ENCODE results near the gene KLHL22.
A peak's percentile ranks its signal among the peaks of the same experiment; 100 is the strongest.
"Not testable (repeated sequence)": the region's sequence is repeated elsewhere in the genome, so short reads cannot be mapped to it uniquely, and the experiment has no call there.

KLHL22 gene

DNA sequence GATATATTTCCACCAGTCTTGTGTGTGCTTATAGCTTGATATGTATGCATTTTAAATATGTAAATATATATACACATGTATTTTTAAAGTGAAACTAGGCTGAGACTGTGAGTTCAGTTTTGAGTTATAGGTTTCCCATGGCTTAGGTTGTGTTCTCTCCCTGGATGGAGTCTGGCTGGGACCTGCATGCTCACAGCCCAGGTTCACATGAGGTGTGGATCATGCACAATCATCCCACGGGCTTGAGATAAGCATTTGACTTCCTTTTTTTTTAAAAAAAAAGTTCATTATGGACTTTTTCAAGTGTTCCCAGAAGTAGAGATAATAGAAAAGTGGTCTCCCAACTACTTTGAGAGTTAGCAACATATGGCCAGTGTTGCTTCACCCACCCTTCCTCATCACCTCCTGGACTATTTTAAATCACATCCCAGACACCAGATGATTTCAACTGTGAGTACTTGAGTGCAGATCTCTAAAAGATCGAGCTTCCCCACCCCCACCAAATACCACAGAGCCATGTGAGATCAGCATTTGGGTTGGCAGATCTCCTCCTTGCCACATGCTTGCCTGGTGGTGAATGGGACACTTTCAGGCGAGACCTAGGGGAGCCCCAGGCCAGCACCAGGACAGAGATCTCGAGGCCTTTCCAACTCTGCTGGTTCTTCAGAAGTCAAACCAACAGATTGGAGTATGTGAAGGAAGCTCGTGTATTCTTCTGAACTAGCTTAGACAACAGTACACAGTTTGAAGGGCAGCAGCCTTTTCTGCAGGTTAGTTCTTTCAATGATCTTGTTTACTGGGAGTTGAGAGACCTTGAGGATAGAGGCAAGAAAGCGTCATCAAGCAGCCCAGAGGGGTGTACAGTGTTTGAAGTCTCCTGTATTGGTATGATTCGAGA is 27.7 kb upstream of the KLHL22 start:
- no peak for DNase-seq (ENCODE audit: low spot score)

- no peak for DNase-seq (ENCODE audit: low spot score)
Observed at GRCh38 chr22:20522134-20523004, 26.8 kb upstream of the KLHL22 start.

- no peak for DNase-seq (ENCODE audit: low spot score)
Observed at GRCh38 chr22:20520093-20520511, 24.5 kb upstream of the KLHL22 start.

GRCh38 chr22:20519558-20519957 is 24.0 kb upstream of the KLHL22 start:
- no peak for DNase-seq (ENCODE audit: low spot score)

- DNase-seq (ENCODE audit: low spot score): no peak
Observed at GRCh38 chr22:20517841-20518592, 22.4 kb upstream of the KLHL22 start.

DNA sequence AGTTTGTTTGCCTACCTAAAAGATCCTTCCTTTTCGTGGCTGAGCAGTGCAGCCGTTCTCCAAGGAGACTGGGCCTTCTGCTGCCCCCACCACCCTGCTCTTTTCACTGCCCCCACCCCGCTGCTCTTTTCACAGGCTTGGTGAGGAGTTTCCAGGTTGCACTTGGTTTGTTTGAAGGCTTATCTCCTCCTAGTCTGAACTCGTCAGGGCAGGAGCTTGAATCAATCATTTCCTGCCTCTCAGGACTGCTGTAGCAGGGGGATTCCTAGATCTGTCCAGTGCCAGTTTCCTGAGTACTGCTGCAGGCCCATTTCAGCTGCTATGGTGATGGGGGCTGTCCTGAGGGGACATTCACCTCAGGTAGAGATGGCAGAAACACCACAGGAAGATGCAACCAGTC is 21.8 kb upstream of the KLHL22 start:
- no peak for DNase-seq (ENCODE audit: low spot score)

- no peak for DNase-seq (ENCODE audit: low spot score)
Observed at GRCh38 chr22:20516399-20516798, 20.8 kb upstream of the KLHL22 start.

DNA sequence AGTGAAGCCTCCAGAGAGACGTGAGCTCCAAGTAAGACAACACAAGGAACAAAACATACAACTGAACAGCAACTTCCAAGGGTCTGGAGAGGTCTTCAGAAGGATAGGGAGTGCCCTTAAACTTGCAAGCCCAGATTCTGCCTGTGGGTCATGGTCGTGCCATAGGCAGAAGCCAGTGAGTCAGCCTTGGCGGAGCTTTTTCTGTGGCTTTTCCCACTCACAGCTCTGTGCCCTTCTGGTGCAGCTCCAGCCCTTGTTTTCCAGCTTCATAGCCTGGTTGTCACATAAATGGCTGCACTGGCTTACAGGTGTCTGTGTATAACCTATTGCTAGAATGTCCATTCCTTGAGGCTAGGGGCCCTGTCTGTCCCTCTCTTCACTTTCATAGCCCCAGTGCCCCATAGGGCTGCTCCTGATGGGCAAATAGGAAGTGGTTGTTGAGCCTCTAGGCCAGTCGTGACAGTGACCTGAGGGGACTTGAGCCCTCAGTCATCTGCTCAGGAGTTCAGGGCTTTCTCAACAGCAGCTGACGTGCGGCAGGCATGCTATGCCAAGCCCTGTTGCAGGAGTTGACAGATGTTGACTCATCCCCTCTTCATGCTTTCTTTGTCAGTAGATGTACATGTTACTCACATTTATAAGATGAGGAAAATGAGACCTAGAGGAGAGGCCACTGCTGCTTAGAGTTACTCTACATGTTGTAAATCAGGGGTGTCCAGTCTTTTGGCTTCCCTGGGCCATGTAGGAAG is 19.2 kb upstream of the KLHL22 start:
- DNase-seq (ENCODE audit: low spot score): no peak

DNA sequence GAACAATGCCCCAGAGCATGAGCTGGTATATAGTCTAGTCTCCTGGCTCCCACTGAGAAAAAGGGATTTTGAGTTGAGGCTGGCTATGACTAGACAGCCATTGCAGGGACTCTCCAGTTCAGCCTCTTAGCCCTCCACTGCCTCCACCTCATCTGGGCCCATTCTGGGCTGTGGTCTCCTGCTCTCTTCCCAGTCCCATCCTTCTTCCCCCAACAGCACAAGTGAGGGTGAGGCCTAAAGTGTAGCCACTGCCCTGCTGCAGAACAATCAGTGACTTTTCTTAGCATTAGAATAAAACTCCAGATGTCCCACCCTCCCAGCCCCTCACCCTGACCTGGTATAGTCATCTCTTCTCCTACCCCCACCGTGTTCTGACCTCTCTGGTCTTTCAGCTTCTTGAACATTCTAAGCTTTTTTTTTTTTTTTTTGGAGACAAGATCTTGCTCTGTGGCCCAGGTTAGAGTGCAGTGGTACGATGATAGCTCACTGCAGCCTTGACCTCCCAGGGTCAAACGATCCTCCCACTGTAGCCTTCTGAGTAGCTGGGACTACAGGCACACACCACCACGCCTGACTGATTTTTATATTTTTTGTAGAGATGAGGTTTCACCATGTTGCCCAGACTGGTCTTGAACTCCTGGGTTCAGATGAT is 16.1 kb upstream of the KLHL22 start:
- no peak for DNase-seq (ENCODE audit: low spot score)

- DNase-seq (ENCODE audit: low spot score): no peak
Observed at GRCh38 chr22:20510811-20511577, 15.4 kb upstream of the KLHL22 start.

- peak; percentile 82 for DNase-seq (ENCODE audit: low spot score)
Observed at GRCh38 chr22:20509344-20510047, 13.9 kb upstream of the KLHL22 start.

DNA sequence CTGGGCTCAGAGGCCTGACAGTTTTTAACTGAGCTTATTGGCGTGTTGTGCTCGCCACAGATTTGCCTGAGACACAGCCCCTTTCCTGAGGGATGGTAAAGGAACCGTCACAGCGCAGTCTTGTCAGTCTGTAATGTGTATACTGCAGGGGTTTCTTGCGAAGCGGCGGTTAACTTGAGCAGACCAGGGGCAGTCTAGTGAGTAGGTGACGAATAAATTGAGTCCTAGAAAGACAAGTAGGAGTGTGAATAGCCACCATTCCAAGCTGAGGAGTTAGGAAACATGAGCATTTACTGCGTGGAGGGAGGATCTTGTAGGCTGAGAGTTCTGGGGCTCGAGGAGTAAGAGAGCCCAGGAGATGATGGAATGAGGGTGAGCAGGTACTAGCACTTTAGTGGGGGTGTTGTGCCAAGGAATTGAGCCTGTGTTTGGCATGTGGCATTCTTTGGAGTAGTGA is 13.2 kb upstream of the KLHL22 start:
- DNase-seq (ENCODE audit: low spot score): no peak

DNA sequence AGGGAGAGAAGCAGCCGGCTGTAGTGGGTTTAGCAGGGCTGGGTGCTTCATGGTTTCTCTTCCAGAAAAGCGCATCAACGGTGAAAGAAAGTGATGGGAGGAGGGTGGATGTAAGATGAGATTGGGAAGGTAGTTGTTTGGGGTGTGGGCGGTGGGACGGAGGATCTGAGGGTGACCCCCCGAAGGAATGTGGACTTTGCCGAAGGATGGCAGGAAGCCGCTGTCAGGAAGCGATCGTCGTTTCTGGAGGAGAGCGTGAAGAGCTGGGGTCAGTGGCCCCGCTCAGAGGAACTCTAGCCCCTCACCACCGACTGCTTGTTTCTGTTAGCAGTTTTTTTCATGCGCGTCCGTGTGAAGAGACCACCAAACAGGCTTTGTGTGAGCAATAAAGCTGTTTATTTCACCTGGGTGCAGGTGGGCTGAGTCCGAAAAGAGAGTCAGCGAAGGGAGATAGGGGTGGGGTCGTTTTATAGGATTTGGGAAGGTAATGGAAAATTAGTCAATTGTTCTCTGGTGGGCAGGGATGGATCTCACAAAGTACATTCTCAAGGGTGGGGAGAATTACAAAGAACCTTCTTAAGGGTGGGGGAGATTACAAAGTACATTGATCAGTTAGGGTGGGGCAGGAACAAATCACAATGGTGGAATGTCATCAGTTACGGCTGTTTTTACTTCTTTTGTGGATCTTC is 12.6 kb upstream of the KLHL22 start:
- DNase-seq (ENCODE audit: low spot score): not testable (repeated sequence)

DNA sequence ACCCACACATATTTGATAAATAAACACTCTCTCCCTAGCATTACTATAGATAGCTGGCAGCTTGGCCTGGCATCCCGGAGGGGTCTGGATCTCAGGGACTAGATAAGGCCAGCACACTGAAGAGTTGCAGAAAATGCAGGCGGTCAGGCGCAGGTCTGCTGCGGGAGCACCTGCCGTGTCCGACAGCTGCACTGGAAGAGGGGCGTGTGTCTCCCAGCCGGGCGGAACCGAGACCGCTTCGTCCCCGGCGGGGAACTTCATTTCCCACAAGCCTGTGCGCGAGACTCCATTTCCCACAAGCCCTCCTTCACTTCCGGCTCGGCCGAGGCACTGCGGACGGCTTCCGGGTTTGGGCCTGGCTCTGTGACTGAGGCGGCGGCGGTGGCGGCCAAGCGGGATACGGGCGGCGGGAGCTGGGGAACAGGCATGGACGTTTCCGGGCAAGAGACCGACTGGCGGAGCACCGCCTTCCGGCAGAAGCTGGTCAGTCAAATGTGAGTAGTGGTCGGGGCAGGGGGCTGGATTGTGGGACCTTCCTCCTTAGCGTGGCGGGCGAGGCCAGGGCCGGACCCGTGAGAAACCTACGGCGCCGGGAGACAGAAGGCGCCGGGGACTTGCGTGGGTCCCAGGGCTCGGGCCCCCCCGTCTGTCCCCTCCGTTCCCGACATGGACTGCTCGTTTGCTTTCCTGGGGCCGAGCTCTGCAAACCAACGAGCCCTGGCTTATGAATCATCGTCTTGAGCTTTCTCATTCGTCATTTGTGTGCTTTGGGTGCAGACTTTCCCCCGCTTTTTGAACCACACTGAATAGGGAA is 11.9 kb upstream of the KLHL22 start, which contains the start of gene MED15:
Gene MED15 (plus strand): TSS at position 358 of the 814 bp plus-strand sequence. CDS start 69 bp downstream, at position 427.
- DNase-seq (ENCODE audit: low spot score): peak; percentile 85

DNA sequence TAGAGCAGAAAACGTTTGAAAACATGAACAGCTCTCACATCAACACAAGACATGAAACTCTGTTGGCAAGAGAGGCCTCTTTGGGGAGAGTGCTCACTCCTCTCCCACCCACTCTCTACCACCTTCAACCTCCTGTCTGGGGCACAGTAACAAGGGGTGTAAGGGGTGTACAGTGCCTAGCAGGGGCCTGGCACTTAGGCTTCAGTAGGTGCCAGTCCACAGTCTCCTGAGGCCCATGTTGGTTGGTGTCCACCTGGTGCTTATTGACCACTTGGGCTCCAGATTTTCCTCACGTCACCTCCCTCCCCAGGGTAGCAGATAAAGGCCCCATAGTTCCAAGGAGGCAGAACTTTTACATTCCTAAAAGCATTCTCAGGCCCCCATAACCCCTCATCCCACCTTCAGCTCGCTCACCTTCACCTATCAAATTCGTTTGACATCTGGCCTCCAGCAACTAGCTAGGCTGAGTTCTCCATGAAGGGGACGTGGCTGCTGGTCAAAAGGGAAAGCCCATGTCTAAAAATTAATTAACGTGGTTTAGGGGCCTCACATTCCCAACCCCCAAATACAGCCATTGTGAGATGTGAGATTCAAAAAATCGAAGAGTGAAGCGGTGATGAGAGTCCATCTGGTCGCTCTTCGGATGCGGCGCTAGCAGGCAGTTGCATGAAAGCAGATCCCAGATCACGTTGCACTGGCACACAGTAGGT is 11.1 kb upstream of the KLHL22 start:
- no peak for DNase-seq (ENCODE audit: low spot score)

DNA sequence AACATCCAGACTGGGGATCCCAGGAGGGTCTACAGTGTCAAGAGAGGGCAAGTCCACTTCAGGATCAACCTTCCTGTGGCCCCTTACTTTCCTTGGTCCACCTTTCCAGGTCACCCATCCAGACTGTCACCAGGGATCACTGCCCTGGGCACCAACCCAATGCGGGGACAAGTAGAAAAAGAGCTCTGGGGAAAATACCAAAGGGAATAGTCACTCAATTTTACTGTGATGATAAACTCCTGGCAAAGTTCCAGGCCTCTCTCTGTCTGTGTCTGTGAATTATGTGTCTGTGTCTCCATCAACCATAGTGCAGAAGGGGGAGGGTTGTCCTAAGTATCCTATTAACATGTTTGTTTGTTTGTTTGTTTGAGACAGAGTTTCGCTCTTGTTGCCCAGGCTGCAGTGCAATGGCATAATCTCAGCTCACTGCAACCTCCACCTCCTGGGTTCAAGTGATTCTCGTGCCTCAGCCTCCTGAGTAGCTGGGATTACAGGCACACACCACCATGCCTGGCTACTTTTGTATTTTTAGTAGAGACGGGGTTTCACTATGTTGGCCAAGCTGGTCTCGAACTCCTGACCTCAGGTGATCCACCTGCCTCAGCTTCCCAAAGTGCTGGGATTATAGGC is 8.8 kb upstream of the KLHL22 start:
- not testable (repeated sequence) for DNase-seq (ENCODE audit: low spot score)

DNA sequence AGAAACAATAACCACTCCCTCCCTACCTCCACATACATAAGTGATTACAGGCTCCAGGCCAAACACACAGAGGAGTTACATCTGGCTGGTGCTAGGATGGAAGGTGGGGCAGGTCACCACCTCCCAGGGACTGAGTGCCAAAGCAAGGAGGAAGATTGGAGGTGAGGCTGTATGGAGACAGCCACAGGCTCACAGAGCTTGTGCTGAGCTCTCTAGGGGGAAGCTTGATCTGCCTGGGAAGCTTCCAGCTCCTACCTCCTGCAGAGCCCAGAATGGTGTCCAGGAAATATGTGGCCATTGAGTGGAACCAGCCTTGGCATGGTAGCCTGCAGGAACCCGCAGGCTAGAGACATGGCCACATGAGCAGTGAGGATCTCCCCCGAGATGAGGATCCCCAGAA is 8.2 kb upstream of the KLHL22 start:
- no peak for DNase-seq (ENCODE audit: low spot score)
